Hematopoietic multipotent progenitor cell treated with erythropoietin and hydrocortisone succinate and interleukin-3 and kit ligand, for 15 days (in vitro differentiated cells): ENCODE measurements around the gene DNAJC6.
"Not testable (repeated sequence)": the region's sequence is repeated elsewhere in the genome, so short reads cannot be mapped to it uniquely, and the experiment has no call there.

Experiments
- DNase-seq: peaks from one replicate; pipeline ENCODE4 v3.0.0-alpha.2; 2015; ENCODE audit warnings: low spot score

Gene DNAJC6

DNA sequence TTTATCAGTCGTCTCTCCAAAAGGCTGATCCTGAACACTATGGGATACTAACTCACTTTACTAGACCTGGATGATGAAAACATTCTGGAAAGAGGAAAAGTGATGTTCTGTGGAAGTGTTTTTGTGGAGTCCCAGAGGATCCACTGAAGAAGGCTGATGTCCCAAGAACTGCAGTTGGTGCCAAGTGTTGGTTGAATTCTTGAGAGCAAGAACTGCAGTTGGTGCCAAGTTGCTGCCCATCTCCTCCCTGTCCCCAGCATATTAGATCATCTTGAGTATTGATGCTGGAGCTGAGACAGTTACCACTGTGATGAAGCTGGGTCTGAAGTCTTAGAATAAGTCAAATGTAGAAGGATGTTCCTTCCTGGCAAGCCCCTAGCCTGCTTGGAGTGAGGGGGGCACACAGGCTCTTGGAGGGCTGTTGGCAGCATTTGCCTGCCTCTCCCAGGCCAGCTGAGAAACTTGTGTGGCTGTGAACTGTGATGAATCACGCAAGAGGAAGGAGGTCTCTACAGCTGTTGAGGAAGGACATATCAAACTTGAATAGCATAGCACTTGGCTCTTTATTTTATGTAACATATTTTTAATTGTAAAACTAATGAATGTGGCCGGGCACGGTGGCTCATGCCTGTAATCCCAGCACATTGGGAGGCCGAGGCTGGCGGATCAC is 48.1 kb downstream of the DNAJC6 start:
- DNase-seq = no peak

DNA sequence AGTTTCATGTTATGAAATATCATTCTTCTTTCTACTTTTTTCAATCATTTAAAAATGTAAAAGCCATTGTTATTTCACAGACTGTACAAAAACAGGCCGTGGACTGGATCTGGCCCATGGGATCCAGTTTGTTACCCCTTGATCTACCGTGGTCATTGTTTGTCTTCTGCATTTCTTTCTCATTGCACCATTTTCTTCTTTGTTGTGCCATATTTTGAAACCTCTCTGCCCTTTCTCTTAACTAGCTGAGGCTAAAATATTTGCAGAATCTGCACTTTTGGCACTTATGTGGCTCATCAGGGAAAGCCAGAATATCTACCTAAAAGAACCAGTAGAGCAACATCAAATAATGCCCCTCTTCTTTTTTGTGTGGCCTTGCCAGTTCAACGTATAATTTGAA is 50.5 kb downstream of the DNAJC6 start:
- no peak for DNase-seq

DNA sequence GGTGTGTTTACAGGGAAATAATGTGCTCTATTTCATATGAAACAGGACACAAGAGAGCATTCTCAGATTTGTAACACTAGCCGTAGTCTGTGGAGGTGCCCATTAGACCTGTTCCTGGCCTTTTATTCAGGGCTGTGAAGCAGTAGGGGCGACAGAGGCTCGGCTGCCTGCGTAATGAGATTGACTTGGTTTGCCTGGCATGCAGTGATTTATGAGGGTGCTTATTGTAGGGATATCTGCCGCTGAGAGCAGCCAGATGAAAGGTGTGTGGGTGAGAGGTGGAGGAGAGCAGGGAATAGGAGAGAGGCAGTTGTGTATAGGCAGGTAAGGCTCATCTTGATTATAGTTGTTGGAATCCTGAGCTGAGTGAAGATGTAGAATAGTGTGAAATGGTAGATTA is 51.3 kb downstream of the DNAJC6 start:
- DNase-seq = no peak

DNA sequence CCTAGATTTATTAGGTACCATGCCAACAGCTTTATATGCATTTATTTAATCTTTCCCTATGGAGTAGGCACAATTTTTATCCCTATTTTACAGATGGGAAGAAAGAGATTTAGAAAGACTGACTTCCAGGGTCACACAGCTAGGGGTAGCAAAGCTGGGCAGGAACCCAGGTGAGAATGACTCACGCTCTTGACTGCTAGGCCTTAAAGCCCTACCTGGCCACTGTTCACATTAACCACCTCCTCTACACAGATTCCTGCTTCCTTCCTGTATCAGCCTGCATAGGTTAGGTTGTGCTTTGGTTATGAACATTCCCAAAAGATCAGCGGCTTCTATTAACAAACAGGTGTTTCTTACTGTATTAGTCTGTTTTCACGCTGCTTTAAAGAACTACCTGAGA is 53.2 kb downstream of the DNAJC6 start:
- no peak for DNase-seq

DNA sequence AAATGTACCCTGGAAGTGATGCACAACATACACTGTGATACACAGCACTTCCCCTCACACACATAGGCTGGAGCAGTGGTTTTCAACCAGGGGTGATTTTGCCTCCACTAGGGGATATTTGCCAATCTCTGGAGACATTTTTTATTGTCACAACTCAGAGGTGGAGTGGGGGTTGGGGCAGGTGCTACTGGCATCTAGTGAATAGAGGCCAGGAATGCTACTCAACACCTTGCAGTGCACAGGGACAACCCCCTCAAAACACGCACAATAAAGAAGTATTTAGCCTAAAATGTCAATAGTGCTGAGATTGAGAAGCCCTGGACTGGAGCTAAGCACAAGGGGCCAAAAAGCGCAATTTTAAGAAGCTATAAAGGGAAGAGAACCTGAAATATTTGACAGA is 54.1 kb downstream of the DNAJC6 start:
- no peak for DNase-seq

DNA sequence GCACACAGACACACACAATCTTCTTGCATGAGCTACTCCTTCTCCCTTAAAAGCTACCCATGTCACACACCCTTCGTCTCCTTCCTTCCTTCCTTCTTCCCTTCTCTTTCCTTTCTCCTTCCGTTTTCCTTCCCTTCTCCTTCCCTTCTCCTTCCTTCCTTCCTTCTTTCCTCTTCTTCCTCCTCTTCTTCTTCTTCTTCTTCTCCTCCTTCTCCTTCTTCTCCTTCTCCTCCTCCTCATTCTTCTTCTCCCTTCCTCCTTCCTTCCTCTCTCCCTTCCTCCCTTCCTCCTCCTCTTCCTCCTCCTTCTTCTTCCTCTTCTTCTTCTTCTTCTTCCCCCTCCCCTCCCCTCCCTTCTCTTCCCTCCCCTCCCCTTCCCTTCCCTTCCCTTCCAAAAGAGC is 59.1 kb downstream of the DNAJC6 start:
- DNase-seq = no peak

DNA sequence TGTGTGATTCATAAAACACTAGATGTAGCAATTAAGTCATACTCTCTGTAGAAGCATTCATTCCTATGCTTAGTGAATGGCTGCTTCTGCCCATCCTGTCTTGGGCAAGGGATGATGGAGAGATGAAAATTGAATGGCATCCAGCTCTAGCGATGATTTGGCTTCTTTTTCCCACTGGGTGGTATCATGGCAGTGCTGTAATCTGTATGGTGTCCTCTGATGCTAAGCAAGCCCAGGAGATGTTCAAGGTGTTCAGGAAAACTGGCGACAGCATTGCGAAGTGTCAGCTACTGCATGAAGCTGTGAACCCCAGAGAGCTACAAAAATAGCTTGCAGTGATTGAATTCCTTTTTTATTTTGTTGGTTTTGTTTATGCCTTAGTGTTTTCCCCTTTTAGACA is 62.2 kb downstream of the DNAJC6 start:
- DNase-seq = no peak

DNA sequence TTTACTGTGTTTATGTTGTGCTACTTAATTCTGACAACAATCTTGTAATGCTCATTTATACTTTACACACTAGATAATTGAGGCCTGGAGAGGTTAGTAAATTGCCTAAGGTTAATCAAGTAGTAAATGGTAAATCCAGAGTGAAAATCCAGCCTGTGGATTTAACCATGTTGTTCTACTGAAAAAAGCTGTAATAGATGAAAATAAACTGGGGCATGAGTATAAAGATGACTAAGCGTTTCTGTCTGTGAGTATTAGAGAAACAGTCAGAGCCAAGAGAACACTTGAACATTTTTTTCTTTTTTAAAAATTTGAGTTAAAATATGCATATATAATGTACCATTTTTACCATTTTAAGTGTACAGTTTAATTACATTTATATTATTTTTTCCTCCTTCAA is 63.2 kb downstream of the DNAJC6 start:
- peak; percentile 67 for DNase-seq

DNA sequence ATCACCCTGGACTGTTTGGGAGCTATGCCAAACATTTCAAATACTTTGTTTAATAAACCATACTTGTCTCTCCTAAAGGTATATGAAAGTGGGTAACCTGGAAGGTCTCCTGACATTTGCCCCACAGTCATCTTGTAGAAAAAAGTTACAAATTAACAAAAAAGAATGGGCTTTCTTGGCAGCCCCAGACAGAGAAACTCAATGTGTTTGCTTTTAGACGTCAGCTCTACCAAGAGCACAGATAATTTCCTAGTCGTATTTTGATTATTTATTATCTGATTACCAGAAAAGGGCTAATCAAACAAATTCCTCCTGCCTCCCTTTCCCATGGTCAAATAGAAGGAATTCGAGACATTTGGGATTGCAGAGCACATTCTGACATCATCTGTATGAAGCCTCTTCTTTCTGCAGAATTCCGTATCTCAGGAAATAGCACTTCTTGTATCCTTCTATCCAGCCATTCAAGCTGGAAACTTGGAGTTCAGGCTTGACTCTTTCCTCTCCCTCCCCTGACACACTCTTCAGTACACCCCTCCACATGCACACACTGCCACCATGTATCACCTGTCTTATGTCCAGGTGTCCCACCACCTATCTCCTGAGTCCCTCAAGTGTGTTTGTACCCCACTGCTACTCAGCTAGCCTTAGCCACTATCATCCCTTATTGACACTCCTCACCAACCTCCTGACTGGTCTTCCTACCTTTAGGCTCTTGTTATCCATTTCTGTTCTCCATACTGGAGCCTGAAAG is 68.3 kb downstream of the DNAJC6 start:
- DNase-seq = no peak

DNA sequence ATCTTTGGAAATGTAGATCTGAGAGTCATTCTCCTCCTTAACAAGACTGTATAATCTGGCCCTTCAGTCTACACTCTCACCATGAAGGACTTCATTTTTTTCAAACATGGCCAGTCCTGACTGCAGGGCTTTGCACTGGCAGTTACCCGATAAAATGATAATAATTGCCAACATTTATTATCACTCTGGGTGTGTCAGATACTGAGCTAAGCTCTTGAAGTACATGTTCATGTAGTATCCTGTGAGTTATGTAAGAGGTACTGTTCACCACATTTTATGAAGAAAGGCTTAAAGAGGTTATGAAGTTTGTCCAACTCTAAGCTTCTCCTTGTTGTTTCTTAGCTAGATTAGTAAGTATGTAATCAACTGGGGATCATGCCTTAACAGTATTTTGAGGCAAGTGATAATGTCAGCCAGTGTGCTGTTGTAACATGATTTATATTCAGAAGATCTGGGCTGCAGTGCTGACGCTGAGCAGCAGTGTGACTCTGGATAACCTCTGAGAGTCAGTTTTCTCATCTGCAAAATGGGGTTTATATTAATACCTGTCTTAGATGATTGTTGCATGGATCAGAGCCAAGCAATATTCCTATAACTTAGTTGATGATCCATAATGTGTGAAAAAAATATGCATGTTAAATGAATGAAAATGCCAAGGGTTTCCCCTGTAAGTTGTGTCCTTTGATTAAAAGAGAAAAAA is 69.1 kb downstream of the DNAJC6 start:
- DNase-seq = peak; percentile 47

DNA sequence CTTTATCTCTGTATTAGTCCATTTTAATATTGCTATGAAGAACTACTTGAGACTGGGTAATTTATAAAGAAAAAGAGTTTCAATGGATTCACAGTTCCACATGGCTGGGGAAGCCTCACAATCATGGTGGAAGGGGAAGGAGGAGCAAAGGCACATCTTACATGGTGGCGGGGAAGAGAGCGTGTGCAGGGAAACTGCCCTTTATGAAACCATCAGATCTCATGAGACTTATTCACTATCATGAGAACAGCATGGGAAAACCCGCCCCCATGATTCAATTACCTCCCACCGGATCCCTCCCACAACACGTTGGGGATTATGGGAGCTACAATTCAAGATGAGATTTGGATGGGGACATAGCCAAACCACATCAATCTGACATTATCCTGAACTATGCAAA is 75.1 kb downstream of the DNAJC6 start:
- not testable (repeated sequence) for DNase-seq

DNA sequence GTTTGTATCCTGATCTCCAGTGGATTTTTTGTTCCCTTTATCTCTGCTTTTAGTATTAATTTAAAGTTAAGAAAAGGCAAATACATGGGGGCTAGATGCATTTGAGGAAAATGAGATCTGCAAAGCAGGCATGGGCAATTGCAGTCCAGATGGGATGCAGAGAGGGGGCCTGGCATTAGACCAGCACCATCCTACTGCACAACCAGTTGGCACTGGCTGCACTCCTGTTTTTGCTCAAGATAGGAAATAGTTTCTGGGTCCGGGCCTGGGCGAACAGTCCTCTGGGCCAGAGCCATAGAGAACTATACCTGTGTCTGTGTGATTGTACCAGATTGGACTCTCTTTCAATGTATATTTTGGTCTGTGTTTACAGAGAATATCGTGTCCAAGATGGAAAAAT is 77.1 kb downstream of the DNAJC6 start:
- DNase-seq = no peak

DNA sequence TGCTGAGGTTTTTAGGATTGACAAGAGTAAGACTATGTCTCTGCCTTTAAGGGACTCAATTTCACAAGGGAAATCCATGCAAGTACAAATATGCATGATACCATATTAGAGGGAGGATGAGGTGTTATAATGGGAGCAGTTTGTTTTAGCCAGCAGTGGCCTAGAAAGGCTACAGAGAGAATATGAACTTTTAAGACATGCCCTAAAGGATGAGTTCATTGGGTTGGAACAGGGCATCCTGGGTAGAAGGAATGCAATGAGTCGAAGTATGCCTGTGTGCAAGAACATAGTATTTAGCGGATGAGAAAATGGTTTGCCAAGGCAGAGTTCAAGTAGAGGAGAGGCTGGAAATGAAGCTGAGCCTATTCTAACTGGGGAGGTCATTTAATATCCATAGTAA is 78.5 kb downstream of the DNAJC6 start:
- no peak for DNase-seq

DNA sequence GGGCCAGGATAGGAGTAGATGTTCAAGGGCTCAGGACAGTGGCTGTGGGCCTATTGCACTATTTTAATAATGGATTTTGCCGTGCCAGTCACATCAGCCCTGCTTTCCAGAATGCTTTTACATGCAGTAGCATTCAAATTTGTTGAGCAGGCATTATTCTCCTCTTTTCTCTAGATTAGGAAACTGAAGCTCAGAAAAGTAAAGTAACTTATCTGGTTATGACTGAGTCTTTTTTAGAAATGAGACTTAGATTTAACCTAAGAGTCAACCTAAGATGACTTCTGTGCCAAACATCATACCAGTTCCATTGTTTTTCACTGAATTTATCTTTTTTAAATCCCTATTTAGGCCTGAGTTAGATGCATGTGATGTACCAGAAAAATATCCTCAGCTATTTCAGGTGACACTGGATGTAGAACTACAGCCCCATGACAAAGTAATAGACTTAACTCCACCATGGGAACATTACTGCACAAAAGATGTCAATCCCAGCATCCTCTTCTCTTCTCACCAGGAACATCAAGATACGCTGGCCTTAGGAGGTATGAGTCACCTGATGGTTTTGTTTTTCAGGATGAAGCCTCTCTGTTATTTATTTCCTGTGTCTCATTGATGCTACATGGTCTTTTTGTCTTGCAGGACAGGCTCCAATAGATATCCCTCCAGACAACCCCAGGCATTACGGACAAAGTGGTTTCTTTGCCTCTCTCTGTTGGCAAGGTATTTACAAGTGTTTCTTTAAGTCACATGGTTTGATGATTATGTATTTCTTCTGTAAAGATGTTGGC is 79.8 kb downstream of the DNAJC6 start:
- DNase-seq = no peak

DNA sequence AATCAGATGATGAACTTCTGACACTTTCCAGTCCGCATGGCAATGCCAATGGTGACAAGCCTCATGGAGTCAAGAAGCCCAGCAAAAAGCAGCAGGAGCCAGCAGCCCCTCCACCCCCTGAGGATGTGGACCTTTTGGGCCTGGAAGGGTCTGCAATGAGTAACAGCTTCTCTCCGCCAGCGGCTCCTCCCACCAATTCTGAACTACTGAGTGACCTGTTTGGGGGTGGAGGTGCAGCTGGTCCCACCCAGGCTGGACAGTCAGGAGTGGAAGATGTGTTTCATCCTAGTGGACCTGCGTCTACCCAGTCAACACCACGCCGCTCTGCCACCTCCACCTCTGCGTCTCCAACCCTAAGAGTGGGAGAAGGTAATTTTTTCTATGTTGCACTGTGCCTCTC is 83.2 kb downstream of the DNAJC6 start:
- DNase-seq = no peak

DNA sequence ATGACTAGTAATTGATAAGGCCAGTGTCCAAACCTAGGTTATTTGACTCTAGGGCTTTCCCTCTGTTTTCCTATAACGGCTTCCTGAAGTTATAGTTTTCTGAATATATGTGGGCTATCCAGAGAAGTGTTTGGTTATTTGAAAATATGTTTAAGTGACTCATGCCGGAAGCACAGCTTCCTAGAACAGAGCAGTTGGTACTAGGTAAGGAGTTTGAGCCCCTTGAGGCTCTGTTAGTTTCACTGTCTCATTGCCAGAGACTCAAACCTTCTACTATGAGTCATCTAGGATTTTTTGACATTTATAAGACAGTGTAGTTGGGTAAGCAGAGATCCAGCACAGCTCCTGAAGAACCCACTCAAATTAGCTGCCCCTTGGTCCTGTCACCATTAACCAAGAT is 84.0 kb downstream of the DNAJC6 start:
- DNase-seq = no peak

DNA sequence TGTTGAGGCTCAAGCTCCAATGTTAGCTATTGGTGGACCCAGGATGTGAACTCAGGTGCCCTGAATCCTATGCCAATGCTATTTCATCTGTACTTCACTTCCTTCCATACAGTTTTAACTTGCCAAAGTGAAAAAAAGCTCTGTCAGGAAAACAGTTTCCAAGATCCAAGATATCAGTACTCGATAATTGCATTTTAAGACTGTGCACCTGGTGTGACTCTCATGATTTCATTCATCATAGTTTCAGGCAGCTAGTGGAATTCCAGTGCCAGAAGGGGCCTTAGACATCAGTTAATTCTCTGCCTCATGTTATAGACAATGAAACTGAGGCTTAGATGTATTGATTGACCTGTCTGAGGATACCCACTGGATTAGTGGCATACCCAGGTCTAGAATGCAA is 84.6 kb downstream of the DNAJC6 start:
- DNase-seq = no peak

DNA sequence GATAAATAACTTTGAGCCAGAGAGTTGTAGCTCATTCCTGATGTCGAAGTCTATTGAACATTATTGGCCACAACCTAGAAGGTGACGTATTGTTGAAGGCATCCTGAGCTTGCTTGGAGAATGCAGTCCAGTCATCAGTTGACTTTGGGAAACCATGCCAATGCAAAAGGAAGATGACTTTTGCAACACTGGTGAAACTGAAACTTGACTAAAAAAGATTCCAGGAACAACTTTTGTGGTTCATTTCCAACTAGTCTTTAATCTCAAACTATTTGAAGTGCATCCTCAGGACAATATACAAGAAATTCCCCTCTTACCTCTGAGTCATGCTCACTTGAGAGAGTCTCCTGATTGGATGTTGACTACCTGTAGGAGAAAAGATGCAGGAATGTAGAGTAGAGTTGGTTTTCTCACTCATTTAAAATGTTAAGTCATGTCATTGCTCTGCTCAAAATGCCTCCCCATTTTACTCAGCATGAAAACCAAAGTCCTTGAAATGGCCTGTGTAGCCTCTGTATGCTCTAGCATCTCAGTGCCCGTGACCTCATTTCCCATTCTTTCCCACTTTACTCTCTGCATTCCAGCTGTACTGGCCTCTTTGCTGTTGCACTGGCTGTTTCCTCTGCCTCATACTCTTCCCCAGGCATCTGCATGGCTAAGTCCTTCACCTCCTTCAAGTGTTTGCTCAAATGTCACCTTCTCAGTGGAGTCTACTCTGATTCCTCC is 86.7 kb downstream of the DNAJC6 start:
- no peak for DNase-seq

DNA sequence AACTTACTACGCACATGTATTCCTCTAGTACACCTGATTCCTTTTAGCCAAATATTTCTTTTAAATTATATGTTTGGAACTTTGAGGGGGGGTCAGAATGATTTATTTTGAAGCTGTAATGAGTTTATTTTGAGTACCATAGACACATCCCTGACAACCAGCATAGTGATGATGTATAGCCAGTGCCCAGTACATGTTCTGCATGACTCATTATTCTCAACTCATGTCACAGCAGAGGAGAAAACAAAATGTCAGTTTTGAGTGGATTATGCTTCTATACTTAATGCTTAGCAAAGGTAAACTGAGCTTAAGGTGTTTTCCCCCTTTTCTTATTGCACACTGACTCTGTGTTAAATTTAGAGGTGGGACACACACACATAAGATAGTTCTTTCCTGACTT is 88.7 kb downstream of the DNAJC6 start:
- no peak for DNase-seq

DNA sequence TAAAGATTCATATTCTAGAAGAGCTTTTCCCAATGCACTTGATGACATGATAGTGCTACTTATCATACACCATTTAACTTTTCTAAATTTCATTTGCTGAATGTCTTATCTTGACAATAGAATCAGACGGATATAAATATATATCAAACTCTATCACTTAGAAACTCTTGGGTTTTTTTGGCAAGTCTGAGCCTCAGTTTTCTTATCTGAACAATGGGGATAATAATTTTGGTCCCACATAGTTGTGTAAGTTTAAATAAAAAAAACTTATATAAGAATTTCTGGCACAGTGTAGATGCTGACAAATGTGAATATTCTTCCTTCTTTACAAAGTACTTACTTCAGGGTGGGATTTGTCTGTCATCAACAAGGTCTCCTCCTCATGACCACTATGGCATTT is 89.7 kb downstream of the DNAJC6 start:
- DNase-seq = no peak

DNA sequence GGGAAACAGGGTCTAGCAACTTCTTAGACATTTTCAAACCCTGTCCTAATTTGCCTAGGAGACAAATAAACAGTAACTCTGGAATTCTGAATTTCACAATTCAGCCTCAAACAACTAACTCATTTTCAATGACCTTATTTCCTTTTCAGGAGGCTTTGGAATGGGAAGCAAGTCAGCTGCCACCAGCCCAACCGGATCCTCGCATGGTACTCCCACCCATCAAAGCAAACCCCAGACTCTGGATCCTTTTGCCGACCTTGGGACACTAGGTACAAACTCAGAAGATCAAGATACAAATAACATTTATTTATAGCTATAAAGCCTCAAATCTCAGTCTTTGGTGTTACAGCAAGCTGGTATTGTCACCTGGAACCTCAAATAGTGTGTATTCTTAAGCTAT is 92.3 kb downstream of the DNAJC6 start:
- DNase-seq = no peak

DNA sequence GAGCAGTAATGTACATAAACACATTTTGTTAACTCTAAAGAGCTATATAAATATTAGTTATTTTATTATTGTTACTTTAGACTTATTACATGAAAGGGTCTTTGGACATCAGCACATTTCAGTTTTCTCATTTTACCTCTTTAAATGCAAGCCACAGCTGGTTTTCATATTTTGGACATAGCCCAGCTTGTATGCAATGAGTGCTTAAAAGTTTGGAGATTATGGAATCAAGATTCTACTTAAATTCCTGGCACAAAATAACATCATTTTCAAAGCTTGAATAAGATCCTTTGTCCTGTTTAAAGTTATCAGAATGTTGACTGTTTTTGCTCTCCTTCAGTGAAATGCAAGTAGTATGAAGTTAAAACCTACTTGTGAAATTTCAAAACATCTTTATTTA is 95.6 kb downstream of the DNAJC6 start:
- DNase-seq = no peak
